ENCODE data around the gene OR6Y1.

Gene OR6Y1

GRCh38 chr1:158554352-158554751, at the start of gene OR6Y1:
TSS of gene OR6Y1 (minus strand) at chr1:158554405. CDS start at chr1:158548105, 6,300 bp downstream.
- no peak for DNase-seq

- no peak for DNase-seq
Measured at GRCh38 chr1:158600735-158601134, 46.5 kb upstream of the OR6Y1 start.

GRCh38 chr1:158586942-158587341, 32.7 kb upstream of the OR6Y1 start:
- no peak for DNase-seq

GRCh38 chr1:158583962-158584361, 29.8 kb upstream of the OR6Y1 start:
- no peak for DNase-seq

- DNase-seq: no peak
Measured at GRCh38 chr1:158579733-158580132, 25.5 kb upstream of the OR6Y1 start, which contains the start of gene OR10X1. TSS of gene OR10X1 (minus strand) at chr1:158579899. CDS start at chr1:158579899, 0 bp downstream.

GRCh38 chr1:158577561-158577960, 23.4 kb upstream of the OR6Y1 start:
- DNase-seq: no peak

GRCh38 chr1:158572226-158572625, 18.0 kb upstream of the OR6Y1 start:
- DNase-seq: no peak

GRCh38 chr1:158570480-158570879, 16.3 kb upstream of the OR6Y1 start, which contains the start of gene OR6P1:
TSS of gene OR6P1 (minus strand) at chr1:158570580. CDS start at chr1:158563604, 6,976 bp downstream.
- no peak for DNase-seq

- DNase-seq: no peak
Measured at GRCh38 chr1:158564608-158565007, 10.4 kb upstream of the OR6Y1 start.

GRCh38 chr1:158563853-158564252, 9.6 kb upstream of the OR6Y1 start:
- no peak for DNase-seq

- no peak for DNase-seq
Measured at GRCh38 chr1:158559696-158560095, 5.5 kb upstream of the OR6Y1 start.

GRCh38 chr1:158552296-158552695, 1.9 kb downstream of the OR6Y1 start:
- DNase-seq: no peak

GRCh38 chr1:158547533-158547932, 6.7 kb downstream of the OR6Y1 start:
- no peak for DNase-seq

- DNase-seq: no peak
Measured at GRCh38 chr1:158537609-158538008, 16.6 kb downstream of the OR6Y1 start.

GRCh38 chr1:158534496-158534895, 19.7 kb downstream of the OR6Y1 start:
- no peak for DNase-seq

GRCh38 chr1:158527190-158527815, 26.9 kb downstream of the OR6Y1 start:
- peak; percentile 16 for DNase-seq

- DNase-seq: no peak
Measured at GRCh38 chr1:158521666-158522058, 32.5 kb downstream of the OR6Y1 start.

- DNase-seq: no peak
Measured at GRCh38 chr1:158520955-158521665, 33.1 kb downstream of the OR6Y1 start.

GRCh38 chr1:158520021-158520420, 34.2 kb downstream of the OR6Y1 start:
- DNase-seq: no peak

GRCh38 chr1:158516966-158517365, 37.2 kb downstream of the OR6Y1 start:
- no peak for DNase-seq

- DNase-seq: no peak
Measured at GRCh38 chr1:158509471-158510156, 44.6 kb downstream of the OR6Y1 start.

- no peak for DNase-seq
Measured at GRCh38 chr1:158507511-158507910, 46.7 kb downstream of the OR6Y1 start.

GRCh38 chr1:158506369-158506987, 47.7 kb downstream of the OR6Y1 start:
- DNase-seq: peak; percentile 43

Data from activated CD4-positive, alpha-beta T cell treated with anti-CD3 and anti-CD28 coated beads, Interleukin-2, amount 50 U/mL, for 16 hours (primary cell).